Transverse colon (tissue), 4 donors: ENCODE data around the gene RNF14.

ENCODE experiments used
- CTCF ChIP-seq, 5 experiments: fragments of 200-600 bp in 3 of 5; fragments of 450-650 bp in 2 of 5; sonication (generic) in 3 of 5; IDR thresholded peaks; 1 replicate in 2 of 5; 2 replicates in 3 of 5; pipeline ENCODE4 v1.5.1; 2016 to 2017; ENCODE audit warnings: antibody characterized with exemption in 5 of 5, inconsistent platforms in 3 of 5, mild to moderate bottlenecking in 2 of 5, moderate library complexity in 1 of 5
- EP300 ChIP-seq: sonication (generic); formaldehyde crosslinking; IDR thresholded peaks from one replicate; pipeline ENCODE4 v1.6.1; 2017; ENCODE audit warnings: antibody characterized with exemption, low read depth
- POLR2A ChIP-seq: fragments of 450-650 bp; IDR thresholded peaks from one replicate; pipeline ENCODE4 v1.6.1; 2016; ENCODE audit warnings: antibody characterized with exemption, mild to moderate bottlenecking, moderate library complexity
- POLR2AphosphoS5 ChIP-seq, 3 donors: sonication (generic); formaldehyde crosslinking; IDR thresholded peaks; one replicate each; pipeline ENCODE4 v1.6.1; 2016; ENCODE audit warnings: antibody characterized with exemption in 3 of 3

GRCh38 chr5:141941307-141941706, 27.6 kb upstream of the RNF14 start:
- TF ChIP-seq POLR2AphosphoS5 (IDR thresholded peaks at IDR 0.05) = no peak
- no peak for TF ChIP-seq CTCF (IDR thresholded peaks at IDR 0.05)
- TF ChIP-seq POLR2A = no peak
- no peak for TF ChIP-seq EP300
